Gastrocnemius medialis (tissue), 4 donors: Measurements from ENCODE around the gene RBFOX2.

ENCODE experiments used
- CTCF ChIP-seq, 5 experiments: fragments of 450-650 bp in 3 of 5; fragments of 200-600 bp in 2 of 5; sonication (generic) in 2 of 5; IDR thresholded peaks in 4 of 5; conservative IDR thresholded peaks in 1 of 5; 1 replicate in 4 of 5; 2 replicates in 1 of 5; pipeline ENCODE4 v1.5.1; 2016 to 2019; ENCODE audit warnings: antibody characterized with exemption in 5 of 5, mild to moderate bottlenecking in 3 of 5, moderate library complexity in 3 of 5
- POLR2A ChIP-seq, 2 donors: fragments of 450-650 bp; IDR thresholded peaks; one replicate each; pipeline ENCODE4 v1.6.1; 2017; ENCODE audit warnings: antibody characterized with exemption in 2 of 2, mild to moderate bottlenecking in 2 of 2, moderate library complexity in 2 of 2

GRCh38 chr22:35919002-35919542, 109.6 kb downstream of the RBFOX2 start:
- TF ChIP-seq CTCF (IDR thresholded peaks at IDR 0.05 in 4 of 5, conservative IDR thresholded peaks at IDR 0.05 in 1 of 5): no peak
- no peak for TF ChIP-seq POLR2A (IDR thresholded peaks at IDR 0.05)
